ENCODE data around the gene ABHD11. TPM values are rescaled to one million over a fixed set of nuclear protein-coding genes. Genes with fewer than 3 reads are reported as not detected.

Gene ABHD11, protein sequence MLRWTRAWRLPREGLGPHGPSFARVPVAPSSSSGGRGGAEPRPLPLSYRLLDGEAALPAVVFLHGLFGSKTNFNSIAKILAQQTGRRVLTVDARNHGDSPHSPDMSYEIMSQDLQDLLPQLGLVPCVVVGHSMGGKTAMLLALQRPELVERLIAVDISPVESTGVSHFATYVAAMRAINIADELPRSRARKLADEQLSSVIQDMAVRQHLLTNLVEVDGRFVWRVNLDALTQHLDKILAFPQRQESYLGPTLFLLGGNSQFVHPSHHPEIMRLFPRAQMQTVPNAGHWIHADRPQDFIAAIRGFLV
- total RNA-seq = 17.5 and 21.1 TPM in 2 replicates

GRCh38 chr7:73738612-73739386 lies at the start of gene ABHD11:
TSS of gene ABHD11 (minus strand) at chr7:73738802. CDS start at chr7:73738770, 32 bp downstream.

DNA sequence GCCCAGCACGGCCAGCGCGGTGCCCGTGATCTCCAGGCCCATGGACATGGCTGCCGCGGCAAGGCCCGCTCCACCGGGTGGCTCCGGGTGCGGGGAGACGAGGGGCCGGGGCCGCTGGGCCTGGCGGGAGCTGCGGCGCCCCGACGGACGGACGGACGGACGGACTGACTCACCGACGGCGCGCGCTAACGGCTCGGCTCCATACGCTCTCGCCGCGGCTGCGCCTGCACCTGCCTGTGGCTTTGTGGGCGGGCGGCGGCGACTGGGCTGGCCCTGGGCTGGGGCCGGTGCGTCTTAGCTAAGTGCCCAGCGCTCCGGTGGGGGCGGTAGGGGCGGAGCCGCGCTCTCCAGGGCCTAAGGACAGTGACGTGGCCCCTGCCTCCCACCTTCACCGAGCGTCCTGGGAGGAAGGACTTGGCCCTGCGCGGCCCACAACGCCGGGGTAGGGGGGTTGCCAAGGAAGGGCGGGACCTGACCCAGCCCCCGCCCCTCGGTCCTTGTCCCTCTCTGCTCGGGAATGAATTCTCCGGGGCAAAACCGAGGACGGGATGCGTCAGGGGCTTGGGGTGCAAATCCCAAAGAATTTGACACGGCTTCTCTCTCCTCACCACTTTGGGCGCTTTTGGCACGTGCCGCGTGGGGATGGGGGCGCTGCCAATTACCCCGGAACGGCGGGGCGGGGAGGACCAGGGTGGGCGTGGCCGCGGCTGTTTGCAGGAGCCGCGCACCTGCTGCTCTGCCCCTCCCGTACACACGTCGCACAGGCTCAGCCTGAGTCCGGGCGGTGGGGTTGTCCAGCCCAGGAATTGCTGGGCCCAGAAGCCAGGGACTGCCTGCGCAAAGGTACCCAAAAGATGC lies 31.6 kb upstream of the ABHD11 start, which contains the start of gene CLDN3:
CLDN3 (minus strand) TSS at position 269 of the 858 bp plus-strand sequence; CDS start at position 48, 221 bp downstream.

GRCh38 chr7:73718905-73719805 lies 19.4 kb downstream of the ABHD11 start, which contains the start of gene STX1A:
TSS of gene STX1A (minus strand) at chr7:73719669. CDS start at chr7:73719631, 38 bp downstream.

Other genes starting within 250 kb of the ABHD11 start
- 40.0 and 40.6 TPM in 2 replicates for gene BAZ1B, start 216.5 kb downstream of the ABHD11 start, total RNA-seq
- gene BCL7B, start 181.1 kb downstream of the ABHD11 start, total RNA-seq = 65.4 and 66.0 TPM in 2 replicates
- gene TBL2, start 160.2 kb downstream of the ABHD11 start, total RNA-seq = 39.0 and 39.4 TPM in 2 replicates
- gene MLXIPL, start 114.3 kb downstream of the ABHD11 start, total RNA-seq = not detected in 2 replicates
- gene VPS37D, start 71.0 kb downstream of the ABHD11 start, total RNA-seq = 0.69 and 1.8 TPM in 2 replicates
- 5.6 and 7.5 TPM in 2 replicates for gene DNAJC30, start 55.3 kb downstream of the ABHD11 start, total RNA-seq
- 53.8 and 56.1 TPM in 2 replicates for gene BUD23, start 55.2 kb downstream of the ABHD11 start, total RNA-seq
- gene STX1A, start 19.1 kb downstream of the ABHD11 start, total RNA-seq = 5.1 and 6.1 TPM in 2 replicates
- gene CLDN3, start 31.5 kb upstream of the ABHD11 start, total RNA-seq = 0.98 and 1.2 TPM in 2 replicates
- gene CLDN4, start 92.2 kb upstream of the ABHD11 start, total RNA-seq = 0.10 and 0.27 TPM in 2 replicates
- gene METTL27, start 103.7 kb upstream of the ABHD11 start, total RNA-seq = 3.1 and 6.0 TPM in 2 replicates
- gene TMEM270, start 122.4 kb upstream of the ABHD11 start, total RNA-seq = not detected in 2 replicates